H9 (cell line): ENCODE measurements around the gene HAT1. TPM values are rescaled to one million over a fixed set of nuclear protein-coding genes. Genes with fewer than 3 reads are reported as not detected.

Experiments
- DNase-seq: peaks from one replicate; pipeline ENCODE4 v3.0.0-alpha.2; 2017
- H2AFZ ChIP-seq: one replicate; pipeline ENCODE4 v1.6.1; 2013; ENCODE audit warnings: mild to moderate bottlenecking, low read length, control low read depth, moderate library complexity
- H2AK5ac ChIP-seq: 2 replicates; pipeline ENCODE4 v1.6.1; 2013; ENCODE audit warnings: low read length, control low read depth, mixed read lengths; ENCODE audit not compliant: insufficient read length
- H2BK120ac ChIP-seq: one replicate; pipeline ENCODE4 v1.6.1; 2013; ENCODE audit warnings: low read depth, mild to moderate bottlenecking, low read length, control low read depth, inconsistent platforms; ENCODE audit not compliant: poor library complexity, severe bottlenecking
- H2BK12ac ChIP-seq: 2 replicates; pipeline ENCODE4 v1.6.1; 2013; ENCODE audit warnings: low read length, control low read depth, mixed read lengths, low read depth; ENCODE audit not compliant: insufficient read length
- H2BK15ac ChIP-seq: 2 replicates; pipeline ENCODE4 v1.6.1; 2013; ENCODE audit warnings: low read depth, low read length, control low read depth
- H2BK20ac ChIP-seq: one replicate; pipeline ENCODE4 v1.6.1; 2013; ENCODE audit warnings: low read depth, mild to moderate bottlenecking, low read length, control low read depth, inconsistent platforms; ENCODE audit not compliant: poor library complexity, severe bottlenecking
- H2BK5ac ChIP-seq: 2 replicates; pipeline ENCODE4 v1.6.1; 2013; ENCODE audit warnings: low read length, control low read depth, mixed read lengths; ENCODE audit not compliant: insufficient read length
- H3K14ac ChIP-seq: 2 replicates; pipeline ENCODE4 v1.6.1; 2013; ENCODE audit warnings: low read length, control low read depth; ENCODE audit not compliant: insufficient read depth
- H3K18ac ChIP-seq: 2 replicates; pipeline ENCODE4 v1.6.1; 2013; ENCODE audit warnings: low read depth, mild to moderate bottlenecking, mixed read lengths, low read length, control low read depth; ENCODE audit not compliant: insufficient read length
- H3K23ac ChIP-seq: 2 replicates; pipeline ENCODE4 v1.6.1; 2013; ENCODE audit warnings: low read length, control low read depth, mixed read lengths, low read depth; ENCODE audit not compliant: insufficient read length
- H3K23me2 ChIP-seq: 2 replicates; pipeline ENCODE4 v1.6.1; 2013; ENCODE audit warnings: low read depth, mild to moderate bottlenecking, mixed read lengths, low read length, control low read depth; ENCODE audit not compliant: insufficient read length, poor library complexity, severe bottlenecking
- H3K27ac ChIP-seq: 2 replicates; pipeline ENCODE4 v1.5.1; 2013; ENCODE audit warnings: low read length, control low read depth, mixed read lengths, low read depth; ENCODE audit not compliant: insufficient read length
- H3K27me3 ChIP-seq: 2 replicates; pipeline ENCODE4 v1.6.1; 2013; ENCODE audit warnings: low read length, control low read depth, inconsistent platforms; ENCODE audit not compliant: insufficient read depth
- H3K4ac ChIP-seq: 2 replicates; pipeline ENCODE4 v1.6.1; 2013; ENCODE audit warnings: low read depth, mild to moderate bottlenecking, control low read depth, inconsistent platforms, low read length, moderate library complexity
- H3K4me1 ChIP-seq: 2 replicates; pipeline ENCODE4 v1.6.1; 2013; ENCODE audit warnings: low read length, control low read depth, inconsistent platforms; ENCODE audit not compliant: insufficient read depth
- H3K4me2 ChIP-seq: 2 replicates; pipeline ENCODE4 v1.6.1; 2013; ENCODE audit warnings: low read length, control low read depth, mixed read lengths; ENCODE audit not compliant: insufficient read length, insufficient read depth
- H3K56ac ChIP-seq: 2 replicates; pipeline ENCODE4 v1.6.1; 2013; ENCODE audit warnings: low read depth, mild to moderate bottlenecking, mixed read lengths, low read length, control low read depth; ENCODE audit not compliant: insufficient read length
- H3K79me1 ChIP-seq: 2 replicates; pipeline ENCODE4 v1.6.1; 2013; ENCODE audit warnings: low read depth, mild to moderate bottlenecking, moderate library complexity, low read length, control low read depth, inconsistent platforms; ENCODE audit not compliant: insufficient read depth, poor library complexity, severe bottlenecking
- H3K79me2 ChIP-seq: 2 replicates; pipeline ENCODE4 v1.6.1; 2013; ENCODE audit warnings: low read length, control low read depth, inconsistent platforms; ENCODE audit not compliant: insufficient read depth
- H3K9ac ChIP-seq: 2 replicates; pipeline ENCODE4 v1.6.1; 2013; ENCODE audit warnings: low read length, control low read depth, mixed read lengths; ENCODE audit not compliant: insufficient read length; ENCODE audit errors: extremely low read depth
- H3K9me3 ChIP-seq: one replicate; pipeline ENCODE4 v1.6.1; 2013; ENCODE audit warnings: low read depth, low read length, inconsistent platforms; ENCODE audit not compliant: control insufficient read depth
- H3T11ph ChIP-seq: one replicate; pipeline ENCODE4 v1.6.1; 2013; ENCODE audit warnings: mild to moderate bottlenecking, low read length, control low read depth, inconsistent platforms
- H4K20me1 ChIP-seq: one replicate; pipeline ENCODE4 v1.6.1; 2013; ENCODE audit not compliant: control insufficient read depth, insufficient read length, insufficient read depth
- H4K5ac ChIP-seq: 2 replicates; pipeline ENCODE4 v1.6.1; 2013; ENCODE audit warnings: low read depth, mild to moderate bottlenecking, mixed read lengths, low read length, control low read depth; ENCODE audit not compliant: insufficient read length
- H4K8ac ChIP-seq: replicated peaks from 2 replicates; pipeline ENCODE4 v1.6.1; 2013; ENCODE audit warnings: low read length, control low read depth, mixed read lengths, low read depth; ENCODE audit not compliant: insufficient read length
- H4K91ac ChIP-seq: 2 replicates; pipeline ENCODE4 v1.6.1; 2013; ENCODE audit warnings: low read depth, mild to moderate bottlenecking, moderate library complexity, mixed read lengths, low read length, control low read depth; ENCODE audit not compliant: insufficient read length
- H3K27ac Mint-ChIP-seq, 3 experiments: 2 replicates in 2 of 3; 3 replicates in 1 of 3; pipeline ENCODE4 v1.8.0; 2020 to 2021; ENCODE audit warnings: mixed read lengths in 3 of 3, mild to moderate bottlenecking in 1 of 3, moderate library complexity in 1 of 3
- H3K27me3 Mint-ChIP-seq: 2 replicates; pipeline ENCODE4 v1.8.0; 2021; ENCODE audit warnings: low read depth, mild to moderate bottlenecking, moderate library complexity, mixed read lengths
- H3K36me3 Mint-ChIP-seq, 3 experiments: 2 replicates in 2 of 3; 3 replicates in 1 of 3; pipeline ENCODE4 v1.8.0; 2020 to 2021; ENCODE audit warnings: low read depth in 3 of 3, mixed read lengths in 3 of 3; ENCODE audit not compliant: insufficient read depth in 1 of 3
- H3K4me1 Mint-ChIP-seq, 2 experiments: 2 replicates each; pipeline ENCODE4 v1.8.0; 2020; ENCODE audit warnings: mixed read lengths in 2 of 2
- H3K4me3 Mint-ChIP-seq, 2 experiments: 2 replicates in 1 of 2; 3 replicates in 1 of 2; pipeline ENCODE4 v1.8.0; 2020 to 2021; ENCODE audit warnings: mild to moderate bottlenecking in 2 of 2, mixed read lengths in 2 of 2, moderate library complexity in 1 of 2
- H3K9me3 Mint-ChIP-seq, 2 experiments: 2 replicates in 1 of 2; 3 replicates in 1 of 2; pipeline ENCODE4 v1.8.0; 2020; ENCODE audit warnings: mild to moderate bottlenecking in 2 of 2, mixed read lengths in 2 of 2, moderate library complexity in 1 of 2
- total RNA-seq: library from RNA; stranded (reverse); gene quantifications from 2 replicates; pipeline ENCODE4 v1.2.1, GENCODE V29; 2021
- TF ChIP-seq, protein P1 (sequence below): fragments of 200-600 bp; sonication (generic); conservative IDR thresholded peaks from 3 replicates; pipeline ENCODE4 v1.8.0; 2021; ENCODE audit warnings: antibody characterized with exemption, mild to moderate bottlenecking

Gene HAT1
- total RNA-seq, 1 experiment from 2014 or later = 73.0 TPM

DNA sequence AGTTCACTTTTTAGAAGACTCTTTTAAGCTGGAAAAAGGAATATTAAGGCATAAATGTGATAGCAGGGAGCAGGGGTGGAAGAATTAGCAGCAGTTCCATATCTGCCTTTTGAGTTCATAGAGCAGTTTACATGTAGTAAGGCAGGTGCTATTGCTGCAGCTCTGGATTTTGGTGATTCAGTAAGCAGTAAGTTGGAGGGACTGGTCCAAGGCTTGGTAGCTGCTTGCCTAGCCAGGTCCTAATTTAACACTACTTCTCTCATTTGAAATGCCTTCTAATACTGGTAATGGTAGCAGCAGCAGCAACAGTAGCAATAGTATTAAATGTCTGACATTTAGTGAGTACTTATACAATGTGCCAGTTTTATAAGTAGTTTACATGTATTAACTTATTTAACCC lies 30.0 kb downstream of the HAT1 start:
- no peak for DNase-seq
- Mint-ChIP-seq H3K27ac (no peak overlapping the region), H3K4me1 (no peaks in the 10 kb centered on the region), H3K4me3 (no peak overlapping the region), H3K9me3 (no peaks in the 10 kb centered on the region), H3K36me3 (peaks cover 2 to 27% (median 12%) of the 10 kb centered on the region in 3 experiments; a peak in 5 of 7 replicates), H3K27me3 (no peaks in the 10 kb centered on the region)
- Histone ChIP-seq H4K20me1 (no peaks in the 10 kb centered on the region), H3K4me1 (no peaks in the 10 kb centered on the region), H2BK5ac (no peak overlapping the region), H3K14ac (no peak overlapping the region), H3K79me1 (no peaks in the 10 kb centered on the region), H3K27me3 (no peaks in the 10 kb centered on the region), H3K4ac (no peak overlapping the region), H3K27ac (no peak overlapping the region), H4K5ac (no peak overlapping the region), H3T11ph (no peak overlapping the region), H4K8ac (no peak overlapping the region), H2AK5ac (no peak overlapping the region), H2AFZ (no peak overlapping the region), H3K79me2 (no peaks in the 10 kb centered on the region), H3K56ac (no peak overlapping the region), H2BK12ac (no peak overlapping the region), H2BK15ac (no peak overlapping the region), H3K23me2 (no peaks in the 10 kb centered on the region), H3K4me2 (no peak overlapping the region), H3K23ac (no peak overlapping the region), H3K9me3 (no peaks in the 10 kb centered on the region), H4K91ac (no peak overlapping the region), H2BK20ac (no peak overlapping the region), H2BK120ac (no peak overlapping the region), H3K9ac (no peak overlapping the region), H3K18ac (no peak overlapping the region)
- TF ChIP-seq, protein P1, sequence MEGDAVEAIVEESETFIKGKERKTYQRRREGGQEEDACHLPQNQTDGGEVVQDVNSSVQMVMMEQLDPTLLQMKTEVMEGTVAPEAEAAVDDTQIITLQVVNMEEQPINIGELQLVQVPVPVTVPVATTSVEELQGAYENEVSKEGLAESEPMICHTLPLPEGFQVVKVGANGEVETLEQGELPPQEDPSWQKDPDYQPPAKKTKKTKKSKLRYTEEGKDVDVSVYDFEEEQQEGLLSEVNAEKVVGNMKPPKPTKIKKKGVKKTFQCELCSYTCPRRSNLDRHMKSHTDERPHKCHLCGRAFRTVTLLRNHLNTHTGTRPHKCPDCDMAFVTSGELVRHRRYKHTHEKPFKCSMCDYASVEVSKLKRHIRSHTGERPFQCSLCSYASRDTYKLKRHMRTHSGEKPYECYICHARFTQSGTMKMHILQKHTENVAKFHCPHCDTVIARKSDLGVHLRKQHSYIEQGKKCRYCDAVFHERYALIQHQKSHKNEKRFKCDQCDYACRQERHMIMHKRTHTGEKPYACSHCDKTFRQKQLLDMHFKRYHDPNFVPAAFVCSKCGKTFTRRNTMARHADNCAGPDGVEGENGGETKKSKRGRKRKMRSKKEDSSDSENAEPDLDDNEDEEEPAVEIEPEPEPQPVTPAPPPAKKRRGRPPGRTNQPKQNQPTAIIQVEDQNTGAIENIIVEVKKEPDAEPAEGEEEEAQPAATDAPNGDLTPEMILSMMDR = no peak
